CD14-positive monocyte (primary cell): ENCODE results near the gene CENPP. TPM values are rescaled to one million over a fixed set of nuclear protein-coding genes. Genes with fewer than 3 reads are reported as not detected.

ENCODE experiments used
- DNase-seq, 3 donors: peaks; one replicate each; pipeline ENCODE4 v3.0.0-alpha.2; 2011 to 2022
- H2AFZ ChIP-seq: 2 replicates; pipeline ENCODE4 v1.6.0; 2012; ENCODE audit warnings: mild to moderate bottlenecking, low read depth, low read length, inconsistent platforms; ENCODE audit not compliant: insufficient read depth, poor library complexity, severe bottlenecking
- H3K27ac ChIP-seq, 2 donors: 1 replicate in 1 of 2; 2 replicates in 1 of 2; pipeline ENCODE4 v1.5.1; 2012 to 2013; ENCODE audit warnings: low read length in 2 of 2, control low read depth in 1 of 2, inconsistent platforms in 1 of 2, low read depth in 1 of 2, mild to moderate bottlenecking in 1 of 2
- H3K27me3 ChIP-seq, 2 donors: one replicate each; pipeline versions ENCODE4 v1.6.0 to v1.6.1; 2011 to 2013; ENCODE audit warnings: low read length in 2 of 2; ENCODE audit not compliant: control insufficient read depth in 2 of 2, insufficient read depth in 2 of 2
- H3K36me3 ChIP-seq, 2 donors: replicated peaks in 1 of 2; 1 replicate in 1 of 2; 2 replicates in 1 of 2; pipeline versions ENCODE4 v1.5.1 to v1.6.1; 2012 to 2013; ENCODE audit warnings: low read length in 2 of 2, control low read depth in 1 of 2, inconsistent platforms in 1 of 2, mild to moderate bottlenecking in 1 of 2; ENCODE audit not compliant: insufficient read depth in 2 of 2, control insufficient read depth in 1 of 2
- H3K4me1 ChIP-seq, 2 donors: 1 replicate in 1 of 2; 2 replicates in 1 of 2; pipeline versions ENCODE4 v1.5.1 to v1.6.1; 2012 to 2013; ENCODE audit warnings: low read length in 2 of 2, control low read depth in 1 of 2, inconsistent platforms in 1 of 2, mild to moderate bottlenecking in 1 of 2, moderate library complexity in 1 of 2; ENCODE audit not compliant: insufficient read depth in 2 of 2, control insufficient read depth in 1 of 2
- H3K4me2 ChIP-seq: replicated peaks from 2 replicates; pipeline ENCODE3; 2012; ENCODE audit warnings: low read length, moderate library complexity, mild to moderate bottlenecking; ENCODE audit not compliant: poor library complexity, severe bottlenecking; ENCODE audit errors: extremely low read depth
- H3K4me3 ChIP-seq, 3 experiments: fragments of 200-600 bp in 1 of 3; sonication (generic) in 1 of 3; replicated peaks in 1 of 3; 1 replicate in 2 of 3; 2 replicates in 1 of 3; pipeline ENCODE4 v1.5.1; 2011 to 2013; ENCODE audit warnings: low read length in 3 of 3, mild to moderate bottlenecking in 3 of 3, control low read depth in 2 of 3, low read depth in 2 of 3, inconsistent platforms in 1 of 3, moderate library complexity in 1 of 3
- H3K79me2 ChIP-seq: 2 replicates; pipeline ENCODE4 v1.6.0; 2012; ENCODE audit warnings: mild to moderate bottlenecking, control low read depth, inconsistent platforms, low read length, moderate library complexity; ENCODE audit not compliant: insufficient read depth
- H3K9ac ChIP-seq: 2 replicates; pipeline ENCODE4 v1.6.0; 2017; ENCODE audit warnings: low read length, mild to moderate bottlenecking; ENCODE audit not compliant: insufficient read depth, poor library complexity, severe bottlenecking
- H3K9me3 ChIP-seq, 2 donors: replicated peaks in 1 of 2; 1 replicate in 1 of 2; 2 replicates in 1 of 2; pipeline versions ENCODE4 v1.5.1 to v1.6.1; 2012 to 2013; ENCODE audit warnings: low read length in 2 of 2, control low read depth in 1 of 2; ENCODE audit not compliant: control insufficient read depth in 1 of 2, insufficient read depth in 1 of 2
- H4K20me1 ChIP-seq: 2 replicates; pipeline ENCODE4 v1.6.0; 2012; ENCODE audit warnings: mild to moderate bottlenecking, low read length, control low read depth, moderate library complexity; ENCODE audit not compliant: insufficient read depth
- H3K27ac Mint-ChIP-seq, 7 donors: one replicate each; pipeline ENCODE4 v1.8.0; 2020; ENCODE audit warnings: mild to moderate bottlenecking in 7 of 7, mixed read lengths in 7 of 7, moderate library complexity in 6 of 7, inconsistent platforms in 2 of 7
- H3K27me3 Mint-ChIP-seq, 3 donors: one replicate each; pipeline ENCODE4 v1.8.0; 2021 to 2022; ENCODE audit warnings: low read depth in 3 of 3, mild to moderate bottlenecking in 3 of 3, mixed read lengths in 3 of 3, moderate library complexity in 3 of 3, inconsistent platforms in 1 of 3
- H3K36me3 Mint-ChIP-seq, 2 donors: one replicate each; pipeline ENCODE4 v1.8.0; 2020; ENCODE audit warnings: mixed read lengths in 2 of 2, inconsistent platforms in 1 of 2, mild to moderate bottlenecking in 1 of 2
- H3K4me1 Mint-ChIP-seq: one replicate; pipeline ENCODE4 v1.8.0; 2020; ENCODE audit warnings: mild to moderate bottlenecking, mixed read lengths
- H3K4me3 Mint-ChIP-seq, 2 donors: one replicate each; pipeline ENCODE4 v1.8.0; 2020; ENCODE audit warnings: mild to moderate bottlenecking in 2 of 2, mixed read lengths in 2 of 2, moderate library complexity in 1 of 2
- H3K9me3 Mint-ChIP-seq, 7 donors: one replicate each; pipeline ENCODE4 v1.8.0; 2020 to 2022; ENCODE audit warnings: mixed read lengths in 7 of 7, mild to moderate bottlenecking in 6 of 7, moderate library complexity in 6 of 7, inconsistent platforms in 2 of 7
- WGBS: methylation state at CpG from one replicate; pipeline ENCODE4 v1.1.5; 2013; ENCODE audit warnings: missing lambda C conversion rate; ENCODE audit not compliant: insufficient coverage; 5-methylcytosine and 5-hydroxymethylcytosine counted together
- intact Hi-C, 2 donors: fragments of 100-400 bp; cut with micrococcal nuclease; formaldehyde crosslinking; loops; one replicate each; pipeline versions ENCODE4 v1.15.0 to v1.15.1; 2023
- polyA plus RNA-seq, 3 donors: library from polyadenylated mRNA; depleted of rRNA in 1 of 3; unstranded in 2 of 3; stranded (reverse) in 1 of 3; fragments of 300-500 nt in 2 of 3; fragments of >200 nt in 1 of 3; fragmentation: Illumina TruSeq in 2 of 3; gene quantifications; 1 replicate in 2 of 3; 2 replicates in 1 of 3; pipeline ENCODE4 v1.2.3, GENCODE V29; 2012 to 2021
- TF ChIP-seq, protein P1 (sequence below): fragments of 200-600 bp; IDR thresholded peaks from one replicate; pipeline ENCODE4 v1.8.0; 2022; ENCODE audit warnings: antibody characterized with exemption, mild to moderate bottlenecking

Gene CENPP
- polyA plus RNA-seq, 3 donors = 0.50 to 1.1 (median 1.1) TPM

DNA sequence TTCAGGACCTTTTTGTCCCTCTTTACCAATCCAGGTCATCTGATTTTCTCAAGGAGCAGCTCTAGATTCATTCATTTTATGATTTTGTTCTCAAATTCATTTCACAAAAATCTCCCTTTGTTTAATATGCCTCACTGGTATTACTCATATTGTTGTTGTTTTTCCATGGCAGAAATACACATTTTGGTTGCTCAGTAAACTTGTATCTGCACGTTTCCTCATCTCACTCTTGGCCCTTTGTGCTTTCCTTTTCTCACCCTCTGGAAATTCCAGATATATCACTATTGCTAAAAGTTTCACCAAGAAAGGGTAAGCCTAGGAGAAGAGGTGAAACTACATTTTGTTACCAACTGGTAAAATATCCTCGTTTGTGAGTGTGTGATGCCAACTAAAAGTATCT is 141.8 kb downstream of the CENPP start:
- peaks cover 0 to 3% of the 10 kb centered on the region in 2 donors for H3K36me3 Mint-ChIP-seq
- no peaks in the 10 kb centered on the region for H3K27me3 ChIP-seq
- H3K27me3 Mint-ChIP-seq = peaks cover 0 to 2% (median 0%) of the 10 kb centered on the region in 3 donors
- H3K4me3 Mint-ChIP-seq = no peak overlapping the region
- no peak overlapping the region for H3K4me2 ChIP-seq
- no peak overlapping the region for H3K9ac ChIP-seq
- TF ChIP-seq, protein P1, sequence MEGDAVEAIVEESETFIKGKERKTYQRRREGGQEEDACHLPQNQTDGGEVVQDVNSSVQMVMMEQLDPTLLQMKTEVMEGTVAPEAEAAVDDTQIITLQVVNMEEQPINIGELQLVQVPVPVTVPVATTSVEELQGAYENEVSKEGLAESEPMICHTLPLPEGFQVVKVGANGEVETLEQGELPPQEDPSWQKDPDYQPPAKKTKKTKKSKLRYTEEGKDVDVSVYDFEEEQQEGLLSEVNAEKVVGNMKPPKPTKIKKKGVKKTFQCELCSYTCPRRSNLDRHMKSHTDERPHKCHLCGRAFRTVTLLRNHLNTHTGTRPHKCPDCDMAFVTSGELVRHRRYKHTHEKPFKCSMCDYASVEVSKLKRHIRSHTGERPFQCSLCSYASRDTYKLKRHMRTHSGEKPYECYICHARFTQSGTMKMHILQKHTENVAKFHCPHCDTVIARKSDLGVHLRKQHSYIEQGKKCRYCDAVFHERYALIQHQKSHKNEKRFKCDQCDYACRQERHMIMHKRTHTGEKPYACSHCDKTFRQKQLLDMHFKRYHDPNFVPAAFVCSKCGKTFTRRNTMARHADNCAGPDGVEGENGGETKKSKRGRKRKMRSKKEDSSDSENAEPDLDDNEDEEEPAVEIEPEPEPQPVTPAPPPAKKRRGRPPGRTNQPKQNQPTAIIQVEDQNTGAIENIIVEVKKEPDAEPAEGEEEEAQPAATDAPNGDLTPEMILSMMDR = no peak
- no peaks in the 10 kb centered on the region for H3K9me3 ChIP-seq
- no peak overlapping the region for H2AFZ ChIP-seq
- no CpG with 5 or more reads among the region's 2 CpGs for WGBS
- H3K4me3 ChIP-seq = no peak overlapping the region
- H4K20me1 ChIP-seq = no peaks in the 10 kb centered on the region
- H3K27ac ChIP-seq = no peak overlapping the region
- no peaks in the 10 kb centered on the region for H3K4me1 Mint-ChIP-seq
- no peaks in the 10 kb centered on the region for H3K79me2 ChIP-seq
- intact Hi-C loops = no loop called here
- H3K9me3 Mint-ChIP-seq = no peaks in the 10 kb centered on the region
- no peak for DNase-seq
- no peaks in the 10 kb centered on the region for H3K4me1 ChIP-seq
- no peak overlapping the region for H3K27ac Mint-ChIP-seq
- no peaks in the 10 kb centered on the region for H3K36me3 ChIP-seq

- no peak overlapping the region for H3K4me3 ChIP-seq
- no peaks in the 10 kb centered on the region for H3K27me3 ChIP-seq
- Mint-ChIP-seq H3K4me3 (no peak overlapping the region), H3K4me1 (no peaks in the 10 kb centered on the region), H3K36me3 (peaks cover 0 to 3% of the 10 kb centered on the region in 2 donors), H3K27ac (no peak overlapping the region), H3K9me3 (no peaks in the 10 kb centered on the region), H3K27me3 (peaks cover 0 to 2% (median 0%) of the 10 kb centered on the region in 3 donors)
- H2AFZ ChIP-seq = no peak overlapping the region
- no peak overlapping the region for H3K27ac ChIP-seq
- TF ChIP-seq, protein P1 = no peak
- intact Hi-C loops = no loop called here
- H3K9ac ChIP-seq = no peak overlapping the region
- no peaks in the 10 kb centered on the region for H3K36me3 ChIP-seq
- no peaks in the 10 kb centered on the region for H3K79me2 ChIP-seq
- no peak overlapping the region for H3K4me2 ChIP-seq
- no peaks in the 10 kb centered on the region for H4K20me1 ChIP-seq
- no peaks in the 10 kb centered on the region for H3K4me1 ChIP-seq
- WGBS = 100% methylated on average over 2 of the region's 2 CpGs
- no peaks in the 10 kb centered on the region for H3K9me3 ChIP-seq
- DNase-seq = no peak
Observed at GRCh38 chr9:92468206-92468605, 142.5 kb downstream of the CENPP start.
